GM12892 (cell line): ENCODE data around the gene PRR23C. TPM values are rescaled to one million over a fixed set of nuclear protein-coding genes. Genes with fewer than 3 reads are reported as not detected.
"Not testable (repeated sequence)": the region's sequence is repeated elsewhere in the genome, so short reads cannot be mapped to it uniquely, and the experiment has no call there.

Experiments
- DNase-seq: peaks from one replicate; pipeline ENCODE4 v3.0.0; 2011; ENCODE audit not compliant: insufficient read length
- FAIRE-seq: peaks from 2 replicates; lab custom pipeline; 2011; peaks lifted over from hg19 to GRCh38; lab: Jason Lieb, UNC
- POLR2A ChIP-seq: IDR thresholded peaks from 2 replicates; pipeline ENCODE4 v1.6.1; 2011; ENCODE audit warnings: low read depth, low read length, control low read depth
- POLR2AphosphoS5 ChIP-seq: IDR thresholded peaks from 2 replicates; pipeline ENCODE4 v1.6.1; 2011; ENCODE audit warnings: low read depth, low read length, control low read depth
- TAF1 ChIP-seq: IDR thresholded peaks from 2 replicates; pipeline ENCODE4 v1.6.1; 2011; ENCODE audit warnings: low read depth, mild to moderate bottlenecking, control low read depth, low read length, borderline replicate concordance
- polyA plus RNA-seq: library from polyadenylated mRNA; unstranded; fragments of >200 nt; gene quantifications from one replicate; pipeline ENCODE4 v1.2.1, GENCODE V29; 2012; ENCODE audit warnings: missing spikeins, inconsistent platforms; ENCODE audit not compliant: missing spikeins

PRR23C gene
- polyA plus RNA-seq = not detected

- FAIRE-seq = no peak
- no peak for DNase-seq
- TF ChIP-seq POLR2A (no peak), POLR2AphosphoS5 (no peak), TAF1 (no peak)
Measured at GRCh38 chr3:139044366-139045210, at the start of gene PRR23C. Gene PRR23C (minus strand): TSS chr3:139044892. CDS start chr3:139044620, 272 bp downstream.

DNA sequence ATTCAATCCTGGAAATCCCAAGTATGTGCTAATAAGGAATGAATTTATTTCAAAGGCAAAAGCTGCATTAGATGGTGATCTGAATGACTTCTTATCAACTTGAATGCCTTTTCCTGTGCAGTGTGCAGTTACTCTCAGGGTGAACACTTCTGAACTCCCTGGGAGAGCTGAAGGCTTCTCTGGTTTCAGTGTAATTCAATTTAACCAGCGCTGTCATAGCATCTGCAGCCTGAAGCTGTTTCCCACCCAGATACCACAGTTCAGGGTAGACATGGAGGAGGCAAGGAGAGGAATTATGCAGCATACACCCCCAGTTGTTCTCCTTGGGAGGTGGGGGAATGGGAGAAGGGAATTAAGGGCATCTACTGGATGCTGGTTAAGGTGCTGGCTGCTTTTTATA lies 49.1 kb upstream of the PRR23C start:
- FAIRE-seq (no peak), DNase-seq (no peak)
- no peak for TF ChIP-seq TAF1
- TF ChIP-seq POLR2A = no peak
- no peak for TF ChIP-seq POLR2AphosphoS5

- no peak for FAIRE-seq
- no peak for DNase-seq
- TF ChIP-seq POLR2AphosphoS5 (no peak), TAF1 (no peak)
Measured at GRCh38 chr3:139088462-139089324, 44.0 kb upstream of the PRR23C start.

GRCh38 chr3:139087621-139088020 lies 42.9 kb upstream of the PRR23C start:
- FAIRE-seq = no peak

DNA sequence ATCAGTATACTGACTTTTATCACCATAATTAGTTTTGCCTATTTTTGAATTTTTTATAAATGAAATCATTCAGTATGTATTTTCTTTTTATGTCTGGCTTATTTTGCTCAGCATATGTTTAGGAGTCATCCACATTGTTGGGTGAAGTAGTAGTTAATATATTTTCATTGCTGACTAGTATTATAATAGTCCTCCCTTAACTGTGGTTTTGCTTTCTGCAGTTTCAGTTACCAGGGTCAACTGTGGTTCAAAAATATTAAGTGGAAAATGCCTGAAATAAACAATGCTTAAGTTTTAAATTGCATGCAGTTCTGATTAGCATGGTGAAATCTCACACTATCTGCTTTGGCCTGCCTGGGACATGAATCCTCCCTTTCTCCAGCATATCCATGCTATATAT lies 39.5 kb upstream of the PRR23C start:
- TF ChIP-seq TAF1 = no peak
- TF ChIP-seq POLR2A = no peak
- TF ChIP-seq POLR2AphosphoS5 = no peak
- FAIRE-seq (no peak), DNase-seq (no peak)

More at GRCh38 chr3:139087621-139088020, 42.9 kb upstream of the PRR23C start:
- TF ChIP-seq TAF1 = no peak
- no peak for TF ChIP-seq POLR2A
- no peak for TF ChIP-seq POLR2AphosphoS5
- no peak for DNase-seq

- TF ChIP-seq TAF1 (no peak), POLR2A (no peak), POLR2AphosphoS5 (no peak)
- DNase-seq (no peak), FAIRE-seq (no peak)
Measured at GRCh38 chr3:139074565-139075115, 29.9 kb upstream of the PRR23C start.

GRCh38 chr3:139062918-139063317 lies 18.2 kb upstream of the PRR23C start:
- FAIRE-seq = no peak
- TF ChIP-seq POLR2A (no peak), TAF1 (no peak), POLR2AphosphoS5 (no peak)

DNA sequence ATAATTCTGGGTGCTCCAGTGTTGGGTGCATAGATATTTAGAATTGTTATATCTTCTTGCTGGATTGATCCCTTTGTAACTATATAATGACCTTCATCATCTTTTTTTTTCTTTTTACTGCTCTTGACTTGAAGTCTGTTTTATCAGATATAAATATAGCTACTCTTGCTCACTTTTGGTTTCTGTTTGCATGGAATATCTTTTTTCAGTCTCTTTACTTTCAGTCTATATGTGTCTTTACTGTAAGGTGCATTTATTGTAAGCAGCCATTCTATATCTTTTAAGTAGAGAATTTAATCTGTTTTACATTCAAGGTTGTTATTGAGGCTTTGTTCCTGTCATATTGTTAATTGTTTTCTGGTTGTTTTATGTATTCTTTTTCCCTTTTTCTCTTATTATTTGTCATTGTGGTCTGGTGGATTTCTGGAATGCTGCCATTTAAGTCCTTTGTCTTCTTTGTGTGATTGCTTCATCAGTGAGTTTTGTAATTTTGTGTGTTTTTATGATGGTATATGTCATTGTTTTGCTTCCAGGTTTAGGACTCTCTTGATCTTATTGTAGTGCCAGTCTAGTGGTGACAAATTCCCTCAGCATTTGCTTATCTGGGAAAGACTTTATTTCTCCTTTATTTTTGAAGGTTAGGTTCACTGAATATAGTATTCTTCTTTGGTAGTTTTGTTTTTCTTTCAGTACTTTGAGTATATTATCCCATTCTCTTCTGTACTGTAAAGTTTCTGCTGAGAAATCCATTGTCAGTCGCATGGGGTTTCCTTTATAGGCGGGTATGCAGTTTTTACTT lies 8.3 kb upstream of the PRR23C start:
- DNase-seq (no peak), FAIRE-seq (no peak)
- TF ChIP-seq POLR2AphosphoS5 (no peak), POLR2A (no peak), TAF1 (no peak)

More at GRCh38 chr3:139062918-139063317, 18.2 kb upstream of the PRR23C start:
- DNase-seq = no peak

DNA sequence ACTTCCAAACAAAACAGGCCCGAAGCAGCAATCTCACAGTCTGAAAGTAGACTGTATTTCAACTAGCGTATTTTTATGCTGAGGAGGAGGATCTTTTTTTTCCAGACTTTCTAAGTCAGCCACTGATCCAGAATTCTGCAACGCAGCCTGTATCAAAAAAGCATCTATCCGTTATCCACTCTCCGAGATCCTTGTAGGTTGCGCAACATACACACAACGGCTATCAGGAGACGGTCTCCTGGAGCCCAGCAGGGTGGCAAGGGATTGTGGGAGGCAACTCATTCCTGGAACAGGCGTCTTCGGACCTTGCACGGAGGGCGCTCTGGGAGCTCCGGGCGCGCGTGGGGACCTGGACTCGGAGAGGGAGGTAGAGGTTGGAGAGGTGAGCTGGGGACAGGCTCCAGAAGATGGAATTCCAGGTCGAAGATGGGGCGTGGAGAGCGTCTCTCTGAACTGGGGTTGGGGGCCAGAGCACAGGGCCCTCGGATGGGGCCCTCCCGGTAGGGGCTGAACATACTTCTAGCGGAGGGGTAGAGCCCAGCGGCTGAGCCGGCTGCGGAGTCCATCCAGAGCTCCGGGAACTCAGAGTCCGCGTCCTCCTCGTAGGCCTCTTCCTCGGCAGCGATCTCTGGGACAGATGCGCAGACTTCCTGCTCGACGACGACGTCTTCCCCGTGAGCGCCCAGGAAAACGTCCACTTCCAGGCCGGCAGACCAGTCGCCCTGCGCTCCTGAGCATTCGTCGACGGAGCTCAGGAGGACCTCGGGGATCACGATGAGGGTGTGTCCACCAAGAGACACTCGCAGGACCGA lies 932 bp downstream of the PRR23C start:
- TF ChIP-seq POLR2AphosphoS5 (no peak), TAF1 (no peak), POLR2A (no peak)
- no peak for FAIRE-seq
- DNase-seq = no peak

DNA sequence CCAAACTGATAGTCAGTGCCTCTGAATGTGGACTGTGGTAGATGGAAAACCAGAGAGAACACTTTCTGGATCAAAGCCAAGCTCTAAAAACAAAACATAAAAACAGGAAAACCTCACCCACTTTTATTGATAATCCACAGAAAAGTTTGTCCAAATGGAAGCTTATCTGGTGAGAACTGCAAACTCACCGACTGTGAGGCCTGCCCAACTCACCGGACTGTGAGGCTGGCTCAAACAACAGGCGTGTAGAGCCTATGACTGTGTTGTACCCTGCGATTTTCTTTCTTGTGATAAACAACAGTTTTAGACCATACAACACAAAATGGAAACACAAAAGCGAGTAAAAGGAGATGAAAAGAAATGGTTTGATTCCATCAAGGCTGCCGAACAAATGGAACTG lies 7.2 kb downstream of the PRR23C start:
- no peak for DNase-seq
- no peak for FAIRE-seq
- no peak for TF ChIP-seq TAF1
- no peak for TF ChIP-seq POLR2AphosphoS5
- no peak for TF ChIP-seq POLR2A

DNA sequence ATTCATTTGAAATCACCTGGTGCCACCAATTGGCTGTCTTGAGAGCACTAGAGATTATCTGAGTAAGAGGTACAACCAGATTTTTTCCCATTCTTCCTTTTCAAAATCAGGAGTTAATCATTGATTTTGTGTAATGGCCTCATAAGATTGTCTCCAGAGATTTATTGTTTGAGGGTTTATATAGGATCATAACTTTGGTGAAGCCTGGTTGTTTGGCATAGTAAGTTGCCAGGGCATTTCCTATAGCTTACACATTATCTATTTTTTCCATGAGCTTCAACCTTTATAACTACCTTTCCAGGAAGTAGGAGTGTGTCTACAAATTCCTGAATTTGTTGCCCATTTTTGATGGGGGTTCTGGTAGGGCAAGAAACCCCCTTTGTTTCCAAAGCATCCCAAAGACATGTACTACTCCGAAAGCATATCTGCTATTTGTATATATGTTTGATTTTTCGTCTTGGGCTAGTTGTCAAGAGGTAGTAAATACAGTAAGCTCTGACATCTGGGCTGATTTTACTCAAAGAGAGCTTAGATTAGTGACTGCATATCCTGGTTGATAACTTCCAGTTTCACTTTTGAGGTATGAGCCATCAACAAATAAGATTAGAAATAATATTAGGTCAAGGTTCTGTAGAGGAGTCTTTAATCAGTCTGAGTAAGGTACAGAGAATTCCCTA lies 12.2 kb downstream of the PRR23C start:
- TF ChIP-seq POLR2A (no peak), POLR2AphosphoS5 (no peak), TAF1 (no peak)
- FAIRE-seq = no peak
- no peak for DNase-seq

DNA sequence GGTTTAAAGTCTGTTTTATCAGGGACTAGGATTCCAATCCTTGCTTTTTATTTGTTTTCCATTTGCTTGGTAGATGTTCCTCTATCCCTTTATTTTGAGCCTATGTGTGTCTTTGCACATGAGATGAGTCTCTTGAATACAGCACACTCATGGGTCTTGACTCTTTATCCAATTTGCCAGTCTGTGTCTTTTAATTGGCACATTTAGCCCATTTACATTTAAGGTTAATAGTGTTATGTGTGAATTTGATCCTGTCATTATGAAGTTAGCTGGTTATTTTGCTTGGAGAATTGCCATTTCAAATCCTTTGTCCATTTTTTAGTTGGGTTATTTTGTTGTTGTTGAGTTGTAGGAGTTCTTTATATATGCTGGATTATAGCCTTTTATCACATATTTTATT lies 14.1 kb downstream of the PRR23C start:
- not testable (repeated sequence) for FAIRE-seq, DNase-seq
